GM19452 (cell line): ENCODE measurements around the gene CD9.
"Not testable (repeated sequence)": the region's sequence is repeated elsewhere in the genome, so short reads cannot be mapped to it uniquely, and the experiment has no call there.

Experiments used
- ATAC-seq: cut with Tn5 transposase; IDR thresholded peaks from one replicate; pipeline ENCODE4 v1.9.1; 2021; ENCODE audit not compliant: unreplicated experiment

The CD9 gene, protein sequence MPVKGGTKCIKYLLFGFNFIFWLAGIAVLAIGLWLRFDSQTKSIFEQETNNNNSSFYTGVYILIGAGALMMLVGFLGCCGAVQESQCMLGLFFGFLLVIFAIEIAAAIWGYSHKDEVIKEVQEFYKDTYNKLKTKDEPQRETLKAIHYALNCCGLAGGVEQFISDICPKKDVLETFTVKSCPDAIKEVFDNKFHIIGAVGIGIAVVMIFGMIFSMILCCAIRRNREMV

DNA sequence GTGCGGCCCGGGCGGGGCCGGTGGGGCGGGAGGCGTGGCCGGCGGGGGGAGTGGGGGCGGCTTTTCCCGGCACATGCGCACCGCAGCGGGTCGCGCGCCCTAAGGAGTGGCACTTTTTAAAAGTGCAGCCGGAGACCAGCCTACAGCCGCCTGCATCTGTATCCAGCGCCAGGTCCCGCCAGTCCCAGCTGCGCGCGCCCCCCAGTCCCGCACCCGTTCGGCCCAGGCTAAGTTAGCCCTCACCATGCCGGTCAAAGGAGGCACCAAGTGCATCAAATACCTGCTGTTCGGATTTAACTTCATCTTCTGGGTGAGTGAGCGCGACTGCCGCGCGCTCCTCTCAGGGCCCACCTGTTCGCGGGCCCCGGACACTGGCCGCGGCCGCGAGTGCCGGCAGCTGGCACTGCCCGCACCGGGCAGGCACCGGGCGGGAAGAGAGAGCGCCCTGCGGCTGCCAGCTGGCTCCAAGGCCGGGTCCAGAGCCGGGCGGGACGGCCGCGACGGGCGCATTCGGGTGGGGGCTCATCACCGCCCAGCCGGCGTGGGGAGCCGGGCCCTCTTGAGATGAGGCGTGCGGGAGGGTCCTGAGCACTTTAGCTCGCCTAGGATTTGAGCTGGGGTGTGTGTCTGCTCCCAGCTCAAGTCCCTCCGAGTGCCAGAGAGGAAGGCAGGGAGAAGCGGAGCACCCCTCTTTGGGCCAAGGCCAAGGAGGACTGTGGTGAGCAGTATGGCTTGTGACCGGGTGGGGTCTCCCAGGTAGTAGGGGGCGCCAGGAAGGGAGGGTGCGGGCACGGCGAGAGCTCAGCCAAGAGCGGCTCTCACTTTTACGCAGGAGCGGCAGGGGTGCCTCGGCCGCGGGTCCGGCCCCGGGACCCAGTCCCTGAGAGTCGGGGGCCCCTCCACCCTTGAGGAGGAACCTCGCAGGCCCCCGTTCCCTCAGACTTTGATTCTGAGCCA is at the start of gene CD9:
TSS of gene CD9 (plus strand) at position 145 of the 957 bp plus-strand sequence. CDS start at position 245, 100 bp downstream.
- no peak for ATAC-seq

DNA sequence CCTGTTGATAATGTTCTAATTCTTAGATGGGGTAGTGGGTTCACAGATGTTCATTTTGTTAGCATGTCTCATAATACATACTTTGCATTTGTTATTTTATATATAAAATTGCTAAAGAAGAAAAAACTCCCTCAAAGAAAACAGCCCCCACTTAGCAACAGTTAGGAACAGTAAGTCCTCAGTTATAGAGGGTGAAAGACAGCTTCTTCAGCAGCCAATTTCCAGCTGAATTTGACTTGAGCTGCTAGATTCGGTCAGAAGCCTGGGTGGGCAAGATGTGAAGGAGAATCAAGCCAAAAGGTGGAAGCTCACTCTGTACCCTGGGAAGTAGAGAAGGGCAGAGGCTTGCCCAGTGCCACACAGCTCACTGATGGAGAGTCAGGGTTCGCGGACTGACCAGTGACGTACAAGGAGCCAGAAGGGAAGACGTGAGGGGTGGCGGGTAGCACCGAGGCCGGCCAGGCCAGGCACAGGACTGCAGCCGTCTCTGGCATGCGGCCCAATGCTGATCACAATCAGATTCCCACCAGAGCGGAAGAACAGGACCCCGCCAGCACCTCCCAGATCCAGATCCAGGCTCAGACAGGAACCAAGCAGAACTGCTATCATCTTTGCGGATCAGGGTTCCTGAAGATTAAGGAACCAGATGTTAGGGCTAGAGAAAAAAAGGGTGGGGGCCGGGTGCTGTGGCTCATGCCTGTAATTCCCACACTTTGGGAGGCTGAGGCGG is 45.3 kb upstream of the CD9 start:
- ATAC-seq, result no peak

DNA sequence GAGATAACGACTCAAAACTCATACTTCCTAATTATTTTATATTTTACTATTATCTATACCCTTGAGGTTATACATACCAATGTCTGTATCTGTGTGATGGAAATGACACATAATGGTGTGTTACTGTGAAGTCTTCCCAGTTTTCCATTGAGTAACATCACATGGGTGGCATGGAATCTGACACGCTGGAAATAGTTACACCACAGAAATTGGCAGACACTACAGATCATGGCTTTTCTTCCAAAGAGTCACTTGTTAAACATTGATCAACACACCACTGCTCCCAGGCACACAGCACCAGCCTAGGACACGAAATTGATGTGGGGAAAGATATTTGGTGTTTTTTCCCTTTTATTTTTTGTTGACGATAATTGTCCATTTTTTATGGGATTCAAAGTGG is 42.7 kb upstream of the CD9 start:
- ATAC-seq, result no peak

DNA sequence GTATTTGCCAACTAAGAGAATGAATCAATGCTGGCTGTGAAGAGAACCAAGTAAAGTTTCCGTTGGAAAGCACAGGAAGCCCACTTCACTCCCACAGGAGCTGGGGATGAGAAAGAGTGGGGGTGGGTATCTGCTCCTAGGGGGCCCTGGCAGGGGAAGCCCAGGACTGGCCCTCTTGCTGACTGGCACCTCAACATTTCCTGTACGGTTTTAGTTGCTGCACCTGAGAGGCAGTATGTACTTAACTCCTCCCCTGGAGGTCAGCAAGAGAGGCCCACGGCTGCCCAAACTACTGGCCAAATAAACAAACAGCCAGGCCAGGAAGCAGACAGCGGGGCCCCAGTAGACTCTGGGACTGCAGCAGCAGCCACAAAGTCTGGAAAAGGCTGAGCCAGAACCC is 41.9 kb upstream of the CD9 start:
- no peak for ATAC-seq

DNA sequence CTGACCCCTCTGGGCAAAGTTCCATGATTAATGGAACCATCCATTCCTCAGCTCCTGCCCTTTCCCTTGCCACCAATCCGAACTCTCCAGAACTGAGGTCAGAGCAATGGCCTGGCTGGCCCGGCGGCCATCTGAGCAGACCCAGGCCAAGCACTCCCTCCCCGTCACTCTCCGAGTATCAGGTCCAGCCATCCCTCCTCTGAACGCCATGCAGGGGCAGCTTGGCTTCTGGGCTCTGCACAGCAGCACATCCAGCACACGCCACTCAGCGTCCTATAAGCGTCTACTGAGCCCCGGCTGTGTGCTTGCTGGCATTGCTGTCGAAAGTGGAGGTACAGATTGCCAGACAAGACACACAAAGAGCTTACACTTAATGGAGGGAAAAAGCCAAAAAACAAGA is 41.5 kb upstream of the CD9 start:
- no peak for ATAC-seq

DNA sequence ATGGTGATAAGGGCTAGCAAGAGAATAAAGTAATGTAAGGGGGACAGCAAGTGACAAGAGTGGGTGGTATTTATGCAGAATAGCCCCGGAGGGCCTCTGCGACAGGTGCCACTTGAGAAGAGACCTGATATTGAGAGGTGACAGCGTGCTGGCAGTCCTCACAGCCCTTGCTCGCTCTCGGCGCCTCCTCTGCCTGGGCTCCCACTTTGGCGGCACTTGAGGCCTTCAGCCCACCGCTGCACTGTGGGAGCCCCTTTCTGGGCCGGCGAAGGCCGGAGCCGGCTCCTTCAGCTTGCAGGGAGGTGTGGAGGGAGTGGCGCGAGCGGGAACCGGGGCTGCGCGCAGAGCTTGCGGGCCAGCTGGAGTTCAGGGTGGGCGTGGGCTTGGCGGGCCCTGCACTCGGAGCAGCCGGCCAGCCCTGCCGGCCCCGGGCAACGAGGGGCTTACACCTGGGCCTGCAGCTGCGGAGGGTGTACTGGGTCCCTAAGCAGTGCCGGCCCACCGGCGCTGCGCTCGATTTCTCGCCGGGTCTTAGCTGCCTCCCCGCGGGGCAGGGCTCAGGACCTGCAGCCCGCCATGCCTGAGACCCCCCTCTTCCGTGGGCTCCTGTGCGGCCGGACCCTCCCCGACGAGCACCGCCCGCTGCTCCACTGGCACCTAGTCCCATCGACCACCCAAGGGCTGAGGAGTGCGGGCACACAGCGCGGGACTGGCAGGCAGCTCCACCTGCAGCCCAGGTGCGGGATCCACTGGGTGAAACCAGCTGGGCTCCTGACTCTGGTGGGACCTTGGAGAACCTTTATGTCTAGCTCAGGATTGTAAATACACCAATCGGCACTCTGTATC is 40.8 kb upstream of the CD9 start:
- ATAC-seq, result not testable (repeated sequence)

DNA sequence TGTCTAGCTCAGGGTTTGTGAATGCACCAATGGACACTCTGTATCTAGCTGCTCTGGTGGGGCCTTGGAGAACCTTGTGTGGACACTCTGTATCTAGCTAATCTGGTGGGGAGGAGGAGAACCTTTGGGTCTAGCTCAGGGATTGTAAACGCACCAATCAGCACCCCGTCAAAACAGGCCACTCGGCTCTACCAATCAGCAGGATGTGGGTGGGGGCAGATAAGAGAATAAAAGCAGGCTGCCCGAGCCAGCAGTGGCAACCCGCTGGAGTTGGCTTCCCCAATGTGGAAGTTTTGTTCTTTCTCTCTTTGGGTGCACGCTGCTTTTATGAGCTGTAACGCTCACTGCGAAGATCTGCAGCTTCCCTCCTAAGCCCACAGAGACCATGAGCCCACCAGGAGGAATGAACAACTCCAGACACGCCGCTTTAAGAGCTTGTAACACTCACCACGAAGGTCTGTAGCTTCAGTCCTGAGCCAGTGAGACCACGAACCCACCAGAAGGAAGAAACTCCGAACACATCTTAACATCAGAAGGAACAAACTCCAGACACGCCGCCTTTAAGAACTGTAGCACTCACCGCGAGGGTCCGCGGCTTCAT is 40.1 kb upstream of the CD9 start:
- ATAC-seq, result not testable (repeated sequence)

DNA sequence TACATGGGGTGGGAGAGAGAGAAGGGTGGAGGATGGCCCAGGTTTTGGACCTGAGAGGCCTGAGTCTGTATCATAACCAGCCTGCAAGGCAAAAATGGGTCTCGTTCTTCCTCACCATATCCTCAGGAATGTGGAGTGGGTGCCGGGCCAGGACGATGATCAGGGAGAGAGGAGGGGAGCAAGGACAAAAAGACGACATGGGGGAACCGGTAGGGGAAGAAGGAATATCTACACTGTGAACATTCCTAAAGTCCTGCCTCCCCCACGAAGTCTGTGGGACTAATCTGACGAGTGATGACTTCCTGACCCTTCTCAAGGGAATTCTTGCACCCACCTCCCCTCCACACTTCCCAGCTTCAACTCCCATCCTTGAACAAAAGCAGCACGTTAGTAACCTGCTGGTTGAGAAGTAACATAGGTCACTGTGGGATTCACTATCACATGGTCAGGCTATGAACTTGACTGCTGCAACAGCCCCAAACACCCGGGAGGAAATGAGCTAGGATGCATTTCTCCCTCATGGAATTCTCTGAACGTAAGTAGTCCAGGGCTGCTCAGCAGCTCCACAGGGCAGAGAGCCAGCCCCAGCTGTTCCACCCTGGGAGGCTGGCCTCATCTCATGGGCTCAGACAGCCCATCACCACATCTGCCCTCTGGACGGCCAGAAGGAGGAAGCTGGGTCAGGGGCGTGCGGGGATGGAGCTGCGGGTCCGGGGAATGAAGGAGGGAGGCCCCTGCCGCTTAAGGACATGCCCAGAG is 38.9 kb upstream of the CD9 start:
- no peak for ATAC-seq

DNA sequence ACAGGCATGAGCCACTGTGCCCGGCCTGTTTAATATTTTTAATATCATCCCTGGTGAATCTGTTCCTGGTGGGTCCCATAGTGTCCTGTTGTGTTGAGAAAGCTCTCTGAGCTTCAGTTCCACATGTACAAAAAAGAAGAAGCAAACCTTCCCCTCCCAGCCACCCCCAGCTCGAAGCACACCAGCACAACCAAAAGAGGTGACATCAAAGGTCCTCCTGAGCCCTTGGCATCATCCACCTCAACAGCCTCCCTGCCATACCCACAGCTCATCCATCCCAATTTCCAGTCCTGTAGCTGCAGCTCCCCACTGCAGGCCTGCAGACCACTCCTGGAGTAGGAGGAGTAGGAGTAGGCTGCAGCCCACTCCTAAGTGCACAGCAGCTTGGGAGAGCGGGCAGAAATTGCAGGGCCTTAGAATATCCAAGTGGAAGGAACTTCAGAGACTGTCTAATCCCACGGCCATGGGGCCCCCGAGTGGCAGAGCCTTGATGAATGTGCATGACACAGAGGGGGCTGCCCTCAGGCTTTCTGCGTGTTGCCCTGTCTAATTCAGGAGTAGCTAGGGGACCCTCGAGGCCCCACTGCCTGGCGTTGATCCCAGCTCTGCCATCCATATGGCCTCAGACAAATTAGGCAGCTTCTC is 36.7 kb upstream of the CD9 start:
- ATAC-seq, result no peak

DNA sequence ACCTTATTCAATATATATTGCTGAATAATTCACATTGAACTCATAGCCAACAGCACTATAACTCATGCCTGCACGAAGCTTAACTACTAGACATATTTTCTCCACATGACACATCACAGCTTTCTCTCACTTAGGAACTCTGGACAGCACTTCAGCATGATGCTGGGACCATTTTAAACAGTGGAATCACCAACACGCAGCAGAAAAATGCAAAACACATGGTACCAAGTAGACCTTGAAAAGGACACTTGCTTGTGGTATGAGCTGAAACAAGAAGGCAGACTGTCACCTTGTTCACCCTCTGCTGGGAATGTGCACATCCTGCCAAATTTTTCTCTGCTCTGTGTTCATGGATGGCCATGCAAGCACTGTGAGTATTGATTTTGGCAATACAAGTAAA is 34.8 kb upstream of the CD9 start:
- no peak for ATAC-seq

DNA sequence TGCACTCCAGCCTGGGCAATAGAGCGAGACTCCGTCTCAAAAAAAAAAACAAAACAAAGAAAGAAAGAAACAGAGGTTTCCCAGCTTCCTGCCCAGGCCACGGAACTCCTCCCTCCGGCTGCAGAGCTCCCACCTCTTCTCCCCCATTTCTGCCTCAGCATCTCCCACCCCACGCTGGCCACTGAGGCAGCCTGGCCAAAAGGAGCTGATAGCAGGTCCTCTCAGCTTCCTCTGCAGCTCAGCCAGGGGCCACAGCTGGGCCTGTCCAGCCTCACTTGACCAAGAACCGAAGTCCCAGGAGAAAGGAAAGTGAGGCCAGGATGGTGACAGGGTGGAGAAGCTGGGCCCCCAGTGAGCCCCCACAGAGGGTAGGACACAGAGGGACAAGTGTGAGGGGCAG is 33.4 kb upstream of the CD9 start:
- ATAC-seq, result no peak

DNA sequence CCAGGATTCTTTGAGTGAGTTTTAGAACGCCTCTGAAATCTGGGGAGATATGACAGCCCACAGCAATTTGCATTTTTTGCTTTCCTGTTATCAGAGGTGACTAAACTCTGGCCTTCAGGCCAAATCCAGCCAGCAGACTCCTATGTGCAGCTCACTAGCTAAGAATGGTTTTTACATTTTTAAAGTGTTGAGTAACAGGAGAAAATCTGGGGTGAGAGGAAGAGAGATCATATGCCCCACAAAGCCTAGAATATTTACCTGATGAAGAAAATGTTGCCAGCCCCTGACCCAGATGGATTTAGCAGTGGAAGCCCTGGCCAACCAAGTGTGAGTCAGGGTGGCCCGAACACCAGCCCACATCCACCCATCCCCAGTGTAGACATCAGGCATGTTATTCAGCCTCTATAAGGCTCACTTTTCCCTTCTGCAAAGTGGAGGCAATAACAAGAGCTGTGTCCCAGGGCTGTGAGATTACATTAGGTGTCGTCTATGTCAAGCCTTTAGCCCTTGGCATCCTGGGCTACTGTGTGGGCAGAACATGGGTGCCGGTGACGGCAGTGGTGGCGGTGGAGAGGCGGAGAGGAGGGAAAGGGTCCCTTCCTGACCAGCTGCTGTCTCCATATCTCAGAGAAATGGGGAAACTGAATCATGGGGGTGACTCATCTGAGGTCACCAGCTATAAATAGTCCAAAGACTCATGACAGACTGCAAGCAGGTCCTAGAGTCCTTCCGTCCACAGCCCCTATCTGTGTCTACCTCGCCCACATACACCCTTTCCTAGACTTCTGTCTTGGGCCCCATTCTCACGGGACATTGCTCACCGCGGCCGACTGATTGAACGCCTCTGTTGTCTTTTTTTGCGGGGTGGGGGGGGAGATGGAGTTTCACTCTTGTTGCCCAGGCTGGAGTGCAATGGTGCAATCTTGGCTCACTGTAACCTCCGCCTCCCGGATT is 32.6 kb upstream of the CD9 start:
- peak; percentile 74 for ATAC-seq

DNA sequence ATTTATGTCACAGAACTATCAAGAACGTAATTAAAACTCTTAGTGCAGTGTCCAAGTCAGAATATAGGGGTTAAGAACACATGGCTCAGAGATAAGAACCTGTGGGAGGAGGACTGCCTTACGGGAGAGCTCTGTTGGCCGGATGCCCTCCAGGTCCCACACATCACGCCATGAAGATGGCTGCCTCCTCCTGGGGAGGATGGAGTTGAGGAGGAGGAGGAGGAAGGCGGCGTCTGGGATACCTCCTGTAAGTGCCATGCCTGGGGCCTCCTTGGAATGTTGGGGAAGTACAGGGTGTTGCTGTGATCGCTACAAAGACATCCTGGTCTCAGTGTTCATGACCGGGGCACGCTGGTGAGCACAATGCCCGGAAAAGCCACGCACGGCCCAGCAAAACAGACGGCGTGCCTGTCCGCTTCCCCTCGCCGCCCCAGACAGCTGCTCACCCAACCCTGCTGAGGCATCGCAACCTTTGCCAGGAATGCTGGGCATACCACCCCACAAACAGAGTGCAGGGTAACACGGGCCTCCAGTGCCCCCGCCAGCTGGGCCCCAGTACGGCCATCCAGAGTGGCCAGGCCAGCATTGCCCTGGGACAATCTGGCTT is 28.7 kb upstream of the CD9 start:
- ATAC-seq, result no peak

DNA sequence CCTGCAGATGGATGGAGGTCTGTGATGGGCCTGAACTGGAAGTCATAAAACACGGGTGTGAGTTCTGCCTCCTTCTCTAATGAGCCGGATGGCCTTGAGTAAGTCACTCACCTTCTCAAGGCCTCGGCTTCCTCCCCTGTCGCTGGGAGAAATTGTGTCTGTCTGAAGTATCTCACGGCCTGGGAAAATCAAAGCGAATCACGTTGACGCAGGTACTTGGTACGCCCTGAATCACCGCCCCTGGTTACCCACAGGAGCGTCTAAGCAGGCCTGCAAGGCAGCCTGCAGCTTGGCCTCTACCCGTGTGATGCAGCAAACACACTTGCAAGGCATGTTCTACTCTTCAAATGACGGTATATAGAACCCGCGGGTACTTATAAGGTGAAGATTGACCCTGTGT is 28.1 kb upstream of the CD9 start:
- no peak for ATAC-seq

DNA sequence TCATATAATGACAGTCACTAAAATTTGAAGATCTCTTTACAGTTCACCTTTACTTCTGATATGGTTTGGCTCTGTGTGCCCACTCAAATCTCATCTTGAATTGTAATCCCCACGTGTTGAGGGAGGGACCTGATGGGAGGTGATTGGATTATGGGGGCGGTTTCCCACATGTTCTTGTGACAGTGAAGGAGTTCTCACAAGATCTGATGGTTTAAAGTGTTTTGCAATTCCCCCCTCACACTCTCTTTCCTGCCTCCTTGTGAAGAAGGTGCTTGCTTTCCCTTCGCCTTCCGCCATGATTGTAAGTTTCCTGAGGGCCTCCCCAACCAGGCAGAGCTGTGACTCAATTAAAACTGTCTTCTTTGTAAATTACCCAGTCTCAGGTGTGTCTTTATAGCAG is 27.3 kb upstream of the CD9 start:
- no peak for ATAC-seq

DNA sequence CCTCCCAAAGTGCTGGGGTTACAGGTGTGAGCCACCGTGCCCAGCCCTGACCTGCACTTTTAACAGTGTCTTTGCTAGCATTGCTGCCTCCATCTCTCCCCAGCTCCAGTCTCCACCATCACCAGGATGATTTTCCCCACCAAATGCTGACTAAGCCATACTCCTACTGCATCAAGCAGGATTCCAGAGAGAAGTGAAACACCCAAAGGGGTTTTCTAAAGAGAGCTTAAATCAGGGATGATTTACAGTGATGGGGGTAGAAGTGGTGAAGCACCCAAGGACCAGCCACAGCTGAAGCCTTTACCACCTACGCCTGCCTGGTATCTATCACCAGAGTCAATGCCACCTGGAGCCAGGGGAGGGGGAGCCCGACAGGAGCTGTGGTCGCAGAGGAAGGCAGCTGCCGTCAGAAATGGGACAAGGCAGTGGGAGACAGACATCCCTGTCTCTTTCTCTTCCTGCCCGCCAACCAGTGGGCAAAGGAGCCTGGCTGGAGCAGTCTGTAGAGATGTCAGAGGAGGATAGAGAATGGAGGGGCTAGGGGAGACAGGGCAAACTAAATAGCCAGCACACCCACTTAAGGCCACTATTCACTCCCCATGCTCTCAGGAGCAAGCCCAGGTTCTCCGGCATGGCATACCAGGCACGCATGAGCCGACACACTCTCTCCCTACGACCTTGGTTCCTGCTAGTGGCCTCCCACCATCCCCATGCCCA is 22.4 kb upstream of the CD9 start:
- ATAC-seq, result no peak
